HG02970 (cell line): ENCODE data around the gene TAS2R46.
"Not testable (repeated sequence)": the region's sequence is repeated elsewhere in the genome, so short reads cannot be mapped to it uniquely, and the experiment has no call there.

Experiments used
- ATAC-seq: cut with Tn5 transposase; IDR thresholded peaks from one replicate; pipeline ENCODE4 v1.9.1; 2021; ENCODE audit warnings: mild to moderate bottlenecking, moderate library complexity, moderate number of reproducible peaks; ENCODE audit not compliant: unreplicated experiment, low FRiP score

Gene TAS2R46

GRCh38 chr12:11062194-11062593 lies at the start of gene TAS2R46:
TAS2R46 (minus strand) TSS chr12:11062294; CDS start chr12:11062294, 0 bp downstream.
- ATAC-seq: not testable (repeated sequence)

GRCh38 chr12:11111213-11111612 lies 49.1 kb upstream of the TAS2R46 start:
- not testable (repeated sequence) for ATAC-seq

- no peak for ATAC-seq
Observed at GRCh38 chr12:11108862-11109261, 46.8 kb upstream of the TAS2R46 start.

GRCh38 chr12:11107719-11108118 lies 45.6 kb upstream of the TAS2R46 start:
- no peak for ATAC-seq

GRCh38 chr12:11106288-11106687 lies 44.2 kb upstream of the TAS2R46 start:
- ATAC-seq: no peak

- ATAC-seq: no peak
Observed at GRCh38 chr12:11105546-11105945, 43.5 kb upstream of the TAS2R46 start.

- ATAC-seq: not testable (repeated sequence)
Observed at GRCh38 chr12:11094910-11095309, 32.8 kb upstream of the TAS2R46 start.

GRCh38 chr12:11092128-11092527 lies 30.0 kb upstream of the TAS2R46 start, which contains the start of gene TAS2R43:
TAS2R43 (minus strand) TSS chr12:11092313; CDS start chr12:11092229, 84 bp downstream.
- ATAC-seq: no peak

GRCh38 chr12:11089246-11089645 lies 27.2 kb upstream of the TAS2R46 start:
- ATAC-seq: no peak

GRCh38 chr12:11085419-11085818 lies 23.3 kb upstream of the TAS2R46 start:
- ATAC-seq: no peak

GRCh38 chr12:11081987-11082386 lies 19.9 kb upstream of the TAS2R46 start:
- no peak for ATAC-seq

GRCh38 chr12:11078246-11078645 lies 16.2 kb upstream of the TAS2R46 start:
- ATAC-seq: no peak

GRCh38 chr12:11075642-11076041 lies 13.5 kb upstream of the TAS2R46 start:
- peak; percentile 40 for ATAC-seq

- no peak for ATAC-seq
Observed at GRCh38 chr12:11071414-11071813, 9.3 kb upstream of the TAS2R46 start.

- no peak for ATAC-seq
Observed at GRCh38 chr12:11070999-11071398, 8.9 kb upstream of the TAS2R46 start.

- ATAC-seq: no peak
Observed at GRCh38 chr12:11069854-11070365, 7.8 kb upstream of the TAS2R46 start.

- no peak for ATAC-seq
Observed at GRCh38 chr12:11067514-11067913, 5.4 kb upstream of the TAS2R46 start.

- ATAC-seq: no peak
Observed at GRCh38 chr12:11059784-11060183, 2.3 kb downstream of the TAS2R46 start.

- no peak for ATAC-seq
Observed at GRCh38 chr12:11059041-11059440, 3.1 kb downstream of the TAS2R46 start.

GRCh38 chr12:11055306-11055705 lies 6.8 kb downstream of the TAS2R46 start:
- no peak for ATAC-seq

GRCh38 chr12:11049806-11050531 lies 12.1 kb downstream of the TAS2R46 start:
- not testable (repeated sequence) for ATAC-seq

GRCh38 chr12:11041366-11041765 lies 20.7 kb downstream of the TAS2R46 start:
- not testable (repeated sequence) for ATAC-seq
